K562 (cell line): ENCODE data around the gene SUFU. TPM values are rescaled to one million over a fixed set of nuclear protein-coding genes. Genes with fewer than 3 reads are reported as not detected.

ENCODE experiments used
- CHD2 ChIP-seq: IDR thresholded peaks from 2 replicates; pipeline ENCODE4 v1.6.1; 2011; ENCODE audit warnings: low read depth, low read length
- CREB1 ChIP-seq, 2 experiments: sonication (generic) in 1 of 2; formaldehyde crosslinking in 1 of 2; IDR thresholded peaks; 2 replicates each; pipeline versions ENCODE4 v1.6.1 to v1.8.0; 2012 to 2022; ENCODE audit warnings: inconsistent platforms in 1 of 2, mild to moderate bottlenecking in 1 of 2, missing genetic modification reagents in 1 of 2, moderate library complexity in 1 of 2
- DPF2 ChIP-seq: fragments of 450-650 bp; IDR thresholded peaks from 2 replicates; pipeline ENCODE4 v1.6.1; 2016
- E2F6 ChIP-seq, 2 experiments: IDR thresholded peaks; 2 replicates each; pipeline ENCODE4 v1.6.1; 2011; ENCODE audit warnings: borderline replicate concordance in 1 of 2, control low read depth in 1 of 2, low read depth in 1 of 2, low read length in 1 of 2, mild to moderate bottlenecking in 1 of 2, mixed read lengths in 1 of 2, moderate library complexity in 1 of 2; ENCODE audit not compliant: insufficient read depth in 1 of 2, insufficient read length in 1 of 2, poor library complexity in 1 of 2, severe bottlenecking in 1 of 2; ENCODE audit errors: extremely low read depth in 1 of 2
- GABPA ChIP-seq: fragments of 200-800 bp; sonication (Bioruptor generic); conservative IDR thresholded peaks from 2 replicates; pipeline ENCODE4 v1.6.1; 2016; ENCODE audit warnings: low read depth, missing genetic modification characterization, missing compliant biosample characterization
- PBX2 ChIP-seq, 2 experiments: IDR thresholded peaks in 1 of 2; conservative IDR thresholded peaks in 1 of 2; 2 replicates each; pipeline ENCODE4 v1.6.1; 2016; ENCODE audit warnings: low read depth in 2 of 2, mild to moderate bottlenecking in 1 of 2, missing compliant biosample characterization in 1 of 2, missing genetic modification characterization in 1 of 2, moderate library complexity in 1 of 2
- RBM22 ChIP-seq: fragments of 200-400 bp; formaldehyde crosslinking; IDR thresholded peaks from 2 replicates; pipeline ENCODE4 v1.6.1; 2018; ENCODE audit warnings: low read length, low read depth; ENCODE audit not compliant: poor library complexity, severe bottlenecking
- REST ChIP-seq, 2 experiments: fragments of 450-650 bp; formaldehyde crosslinking in 1 of 2; IDR thresholded peaks; 2 replicates each; pipeline versions ENCODE4 v1.4.0 to v1.6.1; 2014 to 2020; ENCODE audit warnings: mild to moderate bottlenecking in 2 of 2, borderline replicate concordance in 1 of 2, low read depth in 1 of 2
- SP1 ChIP-seq: sonication (generic); formaldehyde crosslinking; IDR thresholded peaks from 2 replicates; pipeline ENCODE4 v1.8.1; 2022; ENCODE audit warnings: mild to moderate bottlenecking, missing genetic modification reagents
- SRF ChIP-seq, 2 experiments: fragments of 250-450, 450-650 bp in 1 of 2; sonication (Bioruptor Pico) in 1 of 2; sonication (generic) in 1 of 2; formaldehyde crosslinking; IDR thresholded peaks; 2 replicates each; pipeline versions ENCODE4 v1.5.0 to v1.5.1; 2020 to 2022; ENCODE audit warnings: mild to moderate bottlenecking in 1 of 2, missing genetic modification reagents in 1 of 2
- TBP ChIP-seq: optimal IDR thresholded peaks from 2 replicates; pipeline ENCODE3; 2011; ENCODE audit warnings: low read depth, low read length, improper control_type of control experiment
- ZNF766 ChIP-seq: fragments of 200-800 bp; sonication (Bioruptor generic); conservative IDR thresholded peaks from 2 replicates; pipeline ENCODE4 v1.6.1; 2016; ENCODE audit warnings: missing genetic modification characterization, missing compliant biosample characterization
- polyA plus RNA-seq, 8 experiments: library from polyadenylated mRNA; depleted of rRNA in 4 of 8; stranded (reverse) in 5 of 8; unstranded in 3 of 8; fragments of >200 nt; fragmentation: Nextera tagmentation in 2 of 8; fragmentation: Illumina TruSeq in 1 of 8; extraction: Ambion mirVana in 2 of 8; extraction: Trizol in 1 of 8; gene quantifications; 2 replicates each; pipeline versions ENCODE4 v1.2.1 to v1.2.3, GENCODE V29; 2011 to 2014; ENCODE audit warnings: inconsistent platforms in 1 of 8, missing spikeins in 1 of 8
- total RNA-seq, 7 experiments: library from RNA; depleted of rRNA in 6 of 7; stranded (reverse); fragments of >200 nt in 6 of 7; fragmentation: Illumina TruSeq in 2 of 7; extraction: Trizol in 2 of 7; gene quantifications; 2 replicates each; pipeline versions ENCODE4 v1.2.1 to v1.2.3, GENCODE V29; 2011 to 2021; ENCODE audit warnings: low replicate concordance in 1 of 7

The SUFU gene
- total and polyA plus RNA-seq, 9 of the 15 experiments (the other 6 are each of a cell fraction or from before 2014, with no cell fraction given): 0.59 to 6.3 (median 0.82) TPM

GRCh38 chr10:102503264-102504178 lies at the start of gene SUFU (continued):
- TF ChIP-seq REST (IDR thresholded peaks at IDR 0.05; ENCODE audit: borderline replicate concordance) (peak; percentile 62; the same call in 1 of the 2 replicates), REST (CRISPR knock-in tag; IDR thresholded peaks at IDR 0.05; ENCODE audit: low read depth) (no peak), SRF (CRISPR knock-in tag; IDR thresholded peaks at IDR 0.05) (peak in 1 of 2 experiments; percentile 57; a peak in 1 of 4 replicates), CHD2 (peak; percentile 66), GABPA (0 out of 2 replicates have a peak, but pooled peaks have one; percentile 31), E2F6 (IDR thresholded peaks at IDR 0.05; ENCODE audit: borderline replicate concordance in 1 of 2, extremely low read depth in 1 of 2, insufficient read depth in 1 of 2, insufficient read length in 1 of 2, low read depth in 1 of 2, low read length in 1 of 2, poor library complexity in 1 of 2, severe bottlenecking in 1 of 2) (peak in 1 of 2 experiments; percentile 22), ZNF766 (CRISPR knock-in tag) (0 out of 2 replicates have a peak, but pooled peaks have one; percentile 19), RBM22 (no peak), TBP (peak; percentile 71), PBX2 (CRISPR knock-in tag; IDR thresholded peaks at IDR 0.05; ENCODE audit: low read depth) (peak; percentile 82), PBX2 (tag; conservative IDR thresholded peaks at IDR 0.05; ENCODE audit: low read depth) (peak; percentile 93), CREB1 (IDR thresholded peaks at IDR 0.05) (0 out of 2 replicates have a peak, but pooled peaks have one; percentile 40), CREB1 (CRISPR knock-in tag; IDR thresholded peaks at IDR 0.05) (no peak), SP1 (peak; percentile 82), DPF2 (no peak)
